ENCODE measurements around the gene GJB1. TPM values are rescaled to one million over a fixed set of nuclear protein-coding genes. Genes with fewer than 3 reads are reported as not detected.

The GJB1 gene
- total and polyA plus RNA-seq, 8 donors, result 40.1 to 70.6 (median 56.2) TPM

DNA sequence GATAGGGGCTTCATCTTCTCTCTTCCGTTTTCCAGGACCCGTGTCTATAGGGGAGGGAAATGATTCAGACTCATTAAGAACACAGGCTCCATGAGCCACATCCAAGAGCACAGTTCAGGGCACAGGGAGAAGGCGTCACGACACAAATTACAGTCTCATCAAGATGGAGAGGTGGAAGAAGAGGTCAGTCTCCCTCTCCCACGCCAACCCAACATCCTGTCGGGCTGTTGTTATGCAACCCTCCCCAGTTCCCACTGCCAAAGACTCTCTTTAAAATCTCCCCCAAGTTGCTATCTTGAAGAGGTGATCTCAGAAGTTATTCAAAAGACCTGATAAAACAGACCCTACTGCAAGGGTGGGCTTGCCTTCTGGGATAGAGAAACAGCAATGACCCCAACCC, 18.3 kb downstream of the GJB1 start:
- TF ChIP-seq, protein P1, sequence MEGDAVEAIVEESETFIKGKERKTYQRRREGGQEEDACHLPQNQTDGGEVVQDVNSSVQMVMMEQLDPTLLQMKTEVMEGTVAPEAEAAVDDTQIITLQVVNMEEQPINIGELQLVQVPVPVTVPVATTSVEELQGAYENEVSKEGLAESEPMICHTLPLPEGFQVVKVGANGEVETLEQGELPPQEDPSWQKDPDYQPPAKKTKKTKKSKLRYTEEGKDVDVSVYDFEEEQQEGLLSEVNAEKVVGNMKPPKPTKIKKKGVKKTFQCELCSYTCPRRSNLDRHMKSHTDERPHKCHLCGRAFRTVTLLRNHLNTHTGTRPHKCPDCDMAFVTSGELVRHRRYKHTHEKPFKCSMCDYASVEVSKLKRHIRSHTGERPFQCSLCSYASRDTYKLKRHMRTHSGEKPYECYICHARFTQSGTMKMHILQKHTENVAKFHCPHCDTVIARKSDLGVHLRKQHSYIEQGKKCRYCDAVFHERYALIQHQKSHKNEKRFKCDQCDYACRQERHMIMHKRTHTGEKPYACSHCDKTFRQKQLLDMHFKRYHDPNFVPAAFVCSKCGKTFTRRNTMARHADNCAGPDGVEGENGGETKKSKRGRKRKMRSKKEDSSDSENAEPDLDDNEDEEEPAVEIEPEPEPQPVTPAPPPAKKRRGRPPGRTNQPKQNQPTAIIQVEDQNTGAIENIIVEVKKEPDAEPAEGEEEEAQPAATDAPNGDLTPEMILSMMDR (IDR thresholded peaks at IDR 0.05), result no peak
- Histone ChIP-seq H3K4me3 (no peak overlapping the region), H3K9me3 (no peaks in the 10 kb centered on the region), H3K4me1 (no peaks in the 10 kb centered on the region), H3K27ac (no peak overlapping the region), H3K27me3 (no peaks in the 10 kb centered on the region), H3K36me3 (no peaks in the 10 kb centered on the region)
- 76 to 85% methylated on average over 6 of the region's 6 CpGs for WGBS, 2 donors
- DNase-seq (no peak), FAIRE-seq (no peak), ATAC-seq (no peak)
- intact Hi-C loops (cut with DNase I), result no loop called here

DNA sequence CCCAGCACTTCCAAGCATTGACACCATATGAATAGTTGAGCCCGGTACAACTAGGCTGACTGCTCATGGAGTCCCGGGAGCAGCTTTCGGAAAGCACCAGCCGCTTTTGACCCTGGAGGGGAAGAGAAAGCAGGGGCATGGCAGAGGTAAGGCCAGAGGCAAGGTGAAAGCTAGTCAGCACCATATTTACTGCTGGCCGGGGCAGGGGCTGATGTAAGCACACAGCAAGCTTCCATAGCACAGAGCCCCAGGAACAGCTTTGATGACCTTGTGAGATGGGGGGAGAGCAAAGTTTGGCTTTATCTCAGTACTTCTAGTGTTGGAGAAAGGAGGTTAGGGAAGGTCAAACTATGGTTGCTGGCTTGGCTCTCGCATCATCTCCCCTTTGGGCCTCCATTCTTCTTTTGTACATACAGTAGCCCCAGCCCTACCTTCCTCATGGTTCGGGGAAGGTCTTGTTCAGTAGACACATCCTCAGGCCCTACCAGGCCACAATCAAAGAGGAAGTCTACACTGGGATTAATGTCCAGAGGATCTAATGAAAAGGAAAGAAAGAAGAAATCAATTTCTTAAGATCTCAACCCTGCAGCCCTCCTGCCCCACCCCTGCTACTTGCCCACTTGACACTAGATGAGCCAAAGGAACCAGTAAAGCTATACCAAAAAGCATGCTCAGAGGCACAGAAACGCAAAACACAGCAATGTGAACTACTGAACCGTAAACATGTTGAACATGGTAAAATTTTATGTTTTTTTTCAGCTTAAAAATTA, 21.5 kb downstream of the GJB1 start:
- Histone ChIP-seq H3K4me1 (no peaks in the 10 kb centered on the region), H3K27ac (no peak overlapping the region), H3K9me3 (no peaks in the 10 kb centered on the region), H3K36me3 (no peaks in the 10 kb centered on the region), H3K27me3 (no peaks in the 10 kb centered on the region), H3K4me3 (no peak overlapping the region)
- WGBS, 2 donors, result 86 to 92% methylated on average over 9 of the region's 9 CpGs
- no peak for ATAC-seq
- FAIRE-seq, result no peak
- no peak for DNase-seq
- TF ChIP-seq, protein P1 (IDR thresholded peaks at IDR 0.05), result no peak
- intact Hi-C loops (cut with DNase I), result no loop called here

DNA sequence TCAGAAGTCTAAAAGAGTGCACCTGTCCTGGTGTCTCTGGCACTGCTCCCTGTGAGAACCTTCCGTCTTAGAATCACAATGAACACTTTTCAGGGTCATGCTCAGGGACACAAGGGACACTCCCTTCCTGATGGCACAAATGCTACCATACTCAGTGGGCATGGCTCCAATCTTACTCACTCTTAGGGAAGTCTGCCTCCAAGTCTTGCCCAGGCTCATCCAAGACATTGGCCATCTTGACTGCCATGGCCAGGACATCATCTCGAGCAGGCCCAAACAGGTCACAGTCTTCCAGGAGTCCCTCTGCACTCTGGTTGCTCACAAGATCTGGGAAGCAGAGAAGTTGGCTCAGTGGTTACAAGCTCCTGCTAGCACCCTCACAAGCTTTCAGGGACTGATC, 22.1 kb downstream of the GJB1 start:
- Histone ChIP-seq H3K9me3 (no peaks in the 10 kb centered on the region), H3K27me3 (no peaks in the 10 kb centered on the region), H3K4me3 (no peak overlapping the region), H3K27ac (no peak overlapping the region), H3K36me3 (no peaks in the 10 kb centered on the region), H3K4me1 (no peaks in the 10 kb centered on the region)
- DNase-seq (no peak), ATAC-seq (no peak), FAIRE-seq (no peak)
- TF ChIP-seq, protein P1 (IDR thresholded peaks at IDR 0.05), result no peak
- intact Hi-C loops (cut with DNase I), result no loop called here
- WGBS, 2 donors, result 70 to 82% methylated on average over 2 of the region's 2 CpGs

DNA sequence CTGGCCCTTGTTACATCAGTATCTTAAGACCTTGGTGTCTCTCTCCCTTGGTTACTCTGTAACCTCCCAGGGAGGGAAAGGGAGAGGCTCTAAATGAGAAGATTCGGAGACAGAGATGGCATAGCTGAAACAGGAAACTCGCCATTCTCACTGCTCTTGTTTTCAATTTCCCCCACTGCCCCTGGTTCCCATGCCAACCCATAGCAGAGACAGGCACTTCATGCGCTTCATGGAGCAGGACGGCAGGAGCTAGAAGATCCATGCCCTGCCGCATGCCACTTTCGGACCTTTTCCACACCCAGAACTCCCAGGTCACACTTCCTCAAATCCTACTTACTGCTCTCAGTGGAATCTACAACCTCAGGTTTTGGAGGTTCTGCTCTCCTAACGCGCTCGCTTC, 27.8 kb downstream of the GJB1 start:
- H3K27ac ChIP-seq, result no peak overlapping the region
- 78 to 92% methylated on average over 9 of the region's 9 CpGs for whole genome bisulfite sequencing, 2 donors
- H3K4me3 ChIP-seq, result no peak overlapping the region
- no peak for FAIRE-seq
- no peaks in the 10 kb centered on the region for H3K4me1 ChIP-seq
- TF ChIP-seq, protein P1 (IDR thresholded peaks at IDR 0.05), result no peak
- H3K36me3 ChIP-seq, result no peaks in the 10 kb centered on the region
- H3K27me3 ChIP-seq, result no peaks in the 10 kb centered on the region
- intact Hi-C loops (cut with DNase I), result no loop called here
- DNase-seq, result no peak
- no peak for ATAC-seq
- no peaks in the 10 kb centered on the region for H3K9me3 ChIP-seq

DNA sequence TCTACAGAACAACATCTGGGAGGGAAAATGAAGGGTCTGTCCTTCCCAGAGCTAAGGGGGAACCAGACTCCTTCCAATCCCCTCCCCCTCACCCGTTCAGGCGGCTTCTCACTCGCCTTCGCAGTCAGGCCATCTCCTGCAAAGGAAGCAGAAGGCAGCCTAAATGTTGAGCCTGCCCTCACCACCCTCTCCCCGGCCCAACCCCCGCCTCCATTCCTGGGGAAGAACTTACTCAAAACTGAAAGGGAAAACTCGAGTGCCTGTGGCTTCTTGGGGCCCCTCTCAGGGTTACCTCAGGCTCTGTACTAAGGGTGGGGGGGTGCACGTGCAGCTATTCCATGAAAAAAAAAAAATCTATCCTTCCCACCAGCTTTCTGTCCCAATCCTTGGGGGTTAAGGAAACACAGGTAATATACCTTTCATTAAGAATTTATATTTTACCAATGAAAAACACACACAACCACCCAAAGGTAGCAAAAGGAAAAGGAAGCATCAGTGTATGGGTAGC, 28.5 kb downstream of the GJB1 start:
- Histone ChIP-seq H3K36me3 (no peaks in the 10 kb centered on the region), H3K27ac (no peak overlapping the region), H3K9me3 (no peaks in the 10 kb centered on the region), H3K4me3 (no peak overlapping the region), H3K4me1 (no peaks in the 10 kb centered on the region), H3K27me3 (no peaks in the 10 kb centered on the region)
- TF ChIP-seq, protein P1 (IDR thresholded peaks at IDR 0.05), result no peak
- DNase-seq, result no peak
- no peak for FAIRE-seq
- intact Hi-C loops (cut with DNase I), result no loop called here
- no peak for ATAC-seq
- WGBS, 2 donors, result 63 to 74% methylated on average over 8 of the region's 8 CpGs

Data from pancreas (tissue), 10 donors.